Measurements from ENCODE around the gene RAPSN. TPM values are rescaled to one million over a fixed set of nuclear protein-coding genes. Genes with fewer than 3 reads are reported as not detected.

Gene RAPSN
- total and polyA plus RNA-seq, 2 of the 8 experiments (the other 6 are each of a cell fraction or from before 2014, with no cell fraction given) = 0.06 to 0.34 TPM

GRCh38 chr11:47447906-47448305 is 1.0 kb downstream of the RAPSN start:
- Histone ChIP-seq H2BK120ac (replicated peaks; ENCODE audit: low read depth, low read length) (no peak overlapping the region), H3K27me3 (replicated peaks in 1 of 4; ENCODE audit: control insufficient read depth in 3 of 4, extremely low read depth in 1 of 4, insufficient read depth in 3 of 4, low read length in 3 of 4) (no peaks in the 10 kb centered on the region), H3K79me2 (ENCODE audit: control insufficient read depth in 1 of 2, insufficient read depth in 2 of 2, low read length in 2 of 2) (no peaks in the 10 kb centered on the region), H3K4me2 (ENCODE audit: insufficient read depth in 1 of 2, low read depth in 2 of 2, low read length in 2 of 2) (no peak overlapping the region), H2BK20ac (ENCODE audit: low read length) (no peak overlapping the region), H3K4me3 (ENCODE audit: extremely low read depth in 1 of 4, insufficient read depth in 2 of 4, low read depth in 3 of 4, low read length in 4 of 4) (no peak overlapping the region), H4K5ac (ENCODE audit: insufficient read length, low read depth, low read length) (no peak overlapping the region), H4K8ac (ENCODE audit: extremely low read depth, insufficient read depth, low read length) (no peak overlapping the region; the same call in 1 of the 2 replicates), H3K23me2 (ENCODE audit: low read depth, low read length) (no peaks in the 10 kb centered on the region), H3K9ac (replicated peaks in 1 of 4; ENCODE audit: extremely low read depth in 1 of 4, low read depth in 3 of 4, low read length in 3 of 4) (no peak overlapping the region), H3K27ac (ENCODE audit: low read depth, low read length) (0 out of 2 replicates have a peak overlapping the region, but pooled peaks have one; percentile 45), H4K20me1 (replicated peaks in 1 of 2; ENCODE audit: control insufficient read depth in 1 of 2, insufficient read depth in 2 of 2, low read length in 2 of 2) (no peaks in the 10 kb centered on the region), H3K4me1 (replicated peaks in 1 of 4; ENCODE audit: control insufficient read depth in 3 of 4, insufficient read depth in 4 of 4, low read length in 3 of 4) (no peaks in the 10 kb centered on the region; a peak in 2 of 7 replicates), H3K18ac (ENCODE audit: extremely low read depth, low read length) (no peak overlapping the region), H2AFZ (ENCODE audit: low read length) (no peak overlapping the region), H2AK5ac (ENCODE audit: low read depth, low read length) (no peak overlapping the region), H3K36me3 (ENCODE audit: control insufficient read depth in 2 of 4, insufficient read depth in 4 of 4, low read length in 3 of 4) (no peaks in the 10 kb centered on the region), H3K9me3 (ENCODE audit: insufficient read depth in 2 of 2, low read depth in 1 of 2, low read length in 1 of 2) (no peaks in the 10 kb centered on the region), H2BK5ac (ENCODE audit: low read depth, low read length) (no peak overlapping the region; the same call in 1 of the 2 replicates), H3K79me1 (ENCODE audit: low read depth, low read length) (no peaks in the 10 kb centered on the region), H3K14ac (ENCODE audit: insufficient read length) (no peak overlapping the region), H2BK15ac (ENCODE audit: low read length) (no peak overlapping the region), H3K23ac (ENCODE audit: insufficient read length) (no peak overlapping the region), H3K56ac (replicated peaks; ENCODE audit: insufficient read length, low read depth, low read length) (no peak overlapping the region), H4K91ac (replicated peaks; ENCODE audit: insufficient read length, low read length) (no peak overlapping the region), H3K4ac (replicated peaks; ENCODE audit: insufficient read length, low read depth, low read length) (no peak overlapping the region), H2BK12ac (ENCODE audit: low read depth, low read length) (no peak overlapping the region)
- FAIRE-seq = no peak
- POLR2A ChIA-PET (ENCODE audit: partially characterized antibody) = interaction anchor here (0.9 to 1.1 kb wide), 3 partner anchors 9 to 22 kb away, joined by 3 to 5 read pairs (median 4); partner anchors contain the start of gene PSMC3
- DNase-seq (ENCODE audit: low read depth in 1 of 2, low spot score in 2 of 2) = no peak
- 93% methylated on average over 11 of the region's 12 CpGs; no CpG with 5 or more reads in 1 of the 2 experiments for WGBS, 2 experiments (ENCODE audit: extremely low coverage in 1 of 2, insufficient coverage in 1 of 2, insufficient read length in 1 of 2, insufficient replicate concordance in 2 of 2, low coverage in 1 of 2, low lambda C conversion rate in 2 of 2, missing lambda C conversion rate in 1 of 2)
- CTCF ChIA-PET (ENCODE audit: partially characterized antibody) = interaction anchor here (0.8 to 2.4 kb wide), 2 partner anchors 18 to 74 kb away, joined by 3 to 7 read pairs; no protein-coding TSS in a partner anchor
- TF ChIP-seq HDAC2 (IDR thresholded peaks at IDR 0.05; ENCODE audit: borderline replicate concordance in 1 of 2, low read depth in 2 of 2, low read length in 2 of 2) = no peak
- no peak for TF ChIP-seq EGR1 (IDR thresholded peaks at IDR 0.05; ENCODE audit: borderline replicate concordance, low read depth, low read length)
- TF ChIP-seq TCF12 (IDR thresholded peaks at IDR 0.05; ENCODE audit: low read depth, low read length) = no peak
- no peak for TF ChIP-seq SP4 (IDR thresholded peaks at IDR 0.05; ENCODE audit: low read length)
- no peak for TF ChIP-seq SRF (IDR thresholded peaks at IDR 0.05; ENCODE audit: low read depth, low read length)
- TF ChIP-seq CEBPB (IDR thresholded peaks at IDR 0.05; ENCODE audit: low read depth, low read length) = no peak
- TF ChIP-seq KDM1A (IDR thresholded peaks at IDR 0.05; ENCODE audit: borderline replicate concordance, low read length) = no peak
